HepG2 (cell line): ENCODE results near the gene FAM229B. TPM values are rescaled to one million over a fixed set of nuclear protein-coding genes. Genes with fewer than 3 reads are reported as not detected.

Experiments
- CBFB ChIP-seq: sonication (generic); formaldehyde crosslinking; IDR thresholded peaks from 2 replicates; pipeline ENCODE4 v1.4.0; 2020; ENCODE audit warnings: missing genetic modification reagents
- CENPX ChIP-seq: sonication (generic); formaldehyde crosslinking; IDR thresholded peaks from 2 replicates; pipeline ENCODE4 v1.9.0; 2021; ENCODE audit warnings: mild to moderate bottlenecking, missing genetic modification reagents, moderate library complexity
- DMTF1 ChIP-seq: sonication (generic); formaldehyde crosslinking; IDR thresholded peaks from 2 replicates; pipeline ENCODE4 v1.4.0; 2020; ENCODE audit warnings: mild to moderate bottlenecking, missing genetic modification reagents
- FOXA3 ChIP-seq: IDR thresholded peaks from 2 replicates; pipeline ENCODE4 v1.6.1; 2016; ENCODE audit warnings: missing genetic modification reagents, missing compliant biosample characterization
- FOXO4 ChIP-seq: sonication (generic); formaldehyde crosslinking; conservative IDR thresholded peaks from 2 replicates; pipeline ENCODE4 v1.8.1; 2023; ENCODE audit warnings: missing genetic modification reagents
- GABPA ChIP-seq, 2 experiments: IDR thresholded peaks; 2 replicates each; pipeline ENCODE4 v1.6.1; 2011 to 2016; ENCODE audit warnings: low read depth in 2 of 2, low read length in 1 of 2, missing biosample characterization in 1 of 2, missing genetic modification characterization in 1 of 2
- IKZF5 ChIP-seq: IDR thresholded peaks from 2 replicates; pipeline ENCODE4 v1.6.1; 2018; ENCODE audit warnings: missing genetic modification reagents, mild to moderate bottlenecking, missing compliant biosample characterization
- MXI1 ChIP-seq: IDR thresholded peaks from 3 replicates; pipeline ENCODE4 v1.6.1; 2012; ENCODE audit warnings: low read depth, low read length, inconsistent platforms, borderline replicate concordance
- RARG ChIP-seq: sonication (generic); formaldehyde crosslinking; IDR thresholded peaks from 2 replicates; pipeline ENCODE4 v1.4.0; 2020; ENCODE audit warnings: low read depth, mild to moderate bottlenecking, missing genetic modification reagents
- RCOR2 ChIP-seq: IDR thresholded peaks from 2 replicates; pipeline ENCODE4 v1.6.1; 2016; ENCODE audit warnings: missing biosample characterization, missing genetic modification reagents
- SRY ChIP-seq: sonication (generic); formaldehyde crosslinking; IDR thresholded peaks from 2 replicates; pipeline ENCODE4 v1.8.0; 2022; ENCODE audit warnings: mild to moderate bottlenecking, missing genetic modification reagents
- SYNCRIP ChIP-seq: fragments of 200-400 bp; formaldehyde crosslinking; IDR thresholded peaks from 2 replicates; pipeline ENCODE4 v1.6.1; 2018; ENCODE audit warnings: mild to moderate bottlenecking, low read depth, low read length; ENCODE audit not compliant: insufficient read depth
- U2AF1 ChIP-seq: fragments of 200-400 bp; formaldehyde crosslinking; optimal IDR thresholded peaks from 2 replicates; pipeline ENCODE3; 2017; ENCODE audit warnings: mild to moderate bottlenecking, low read depth, low read length
- ZFP37 ChIP-seq: sonication (generic); formaldehyde crosslinking; IDR thresholded peaks from 2 replicates; pipeline ENCODE4 v1.4.0; 2020; ENCODE audit warnings: missing genetic modification reagents, borderline replicate concordance
- ZNF512 ChIP-seq: sonication (generic); formaldehyde crosslinking; IDR thresholded peaks from 2 replicates; pipeline ENCODE4 v1.4.0; 2020; ENCODE audit warnings: mild to moderate bottlenecking, missing genetic modification reagents
- ZNF687 ChIP-seq: sonication (generic); formaldehyde crosslinking; IDR thresholded peaks from 2 replicates; pipeline ENCODE4 v1.5.1; 2020; ENCODE audit warnings: mild to moderate bottlenecking, missing genetic modification reagents, moderate library complexity
- ZZZ3 ChIP-seq: sonication (generic); formaldehyde crosslinking; IDR thresholded peaks from 2 replicates; pipeline ENCODE4 v1.4.0; 2020; ENCODE audit warnings: missing genetic modification reagents, mild to moderate bottlenecking, borderline replicate concordance
- polyA plus RNA-seq, 8 experiments: library from polyadenylated mRNA; depleted of rRNA in 3 of 8; stranded (reverse) in 7 of 8; unstranded in 1 of 8; fragments of >200 nt; fragmentation: Illumina TruSeq in 4 of 8; extraction: Trizol in 4 of 8; gene quantifications; 2 replicates each; pipeline versions ENCODE4 v1.2.1 to v1.2.3, GENCODE V29; 2011 to 2016; ENCODE audit warnings: low read depth in 4 of 8, missing spikeins in 1 of 8, mixed read lengths in 1 of 8; ENCODE audit not compliant: insufficient read depth in 1 of 8
- total RNA-seq, 5 experiments: library from RNA; depleted of rRNA; stranded (reverse); fragments of >200 nt; fragmentation: Illumina TruSeq; extraction: Trizol; gene quantifications; 2 replicates each; pipeline ENCODE4 v1.2.3, GENCODE V29; 2016; ENCODE audit warnings: low read depth in 1 of 5

Gene FAM229B
- total and polyA plus RNA-seq, 2 of the 13 experiments (the other 11 are each of a cell fraction or from before 2014, with no cell fraction given) = 11.3 to 19.5 TPM

GRCh38 chr6:112087136-112087911 is at the start of gene FAM229B, which contains the start of gene TUBE1 (continued):
- TF ChIP-seq ZNF687 (CRISPR knock-in tag) (peak; percentile 86), FOXO4 (CRISPR knock-in tag) (no peak), CBFB (CRISPR knock-in tag) (peak; percentile 77), SYNCRIP (no peak), ZFP37 (CRISPR knock-in tag) (no peak), DMTF1 (CRISPR knock-in tag) (no peak), IKZF5 (CRISPR knock-in tag) (peak; percentile 92; the same call in 1 of the 2 replicates), FOXA3 (CRISPR knock-in tag) (peak; percentile 60; the same call in 1 of the 2 replicates), ZNF512 (CRISPR knock-in tag) (no peak), ZZZ3 (CRISPR knock-in tag) (0 out of 2 replicates have a peak, but pooled peaks have one; percentile 33), MXI1 (peak; percentile 84; the same call in 2 of the 3 replicates), CENPX (CRISPR knock-in tag) (no peak), GABPA (IDR thresholded peaks at IDR 0.05; ENCODE audit: low read depth, low read length) (no peak), GABPA (CRISPR knock-in tag; IDR thresholded peaks at IDR 0.05; ENCODE audit: low read depth) (peak; percentile 41), RARG (no peak), U2AF1 (peak; percentile 94), SRY (peak; percentile 71; the same call in 1 of the 2 replicates), RCOR2 (peak; percentile 35; the same call in 1 of the 2 replicates)
